Endometrial microvascular endothelial cells (primary cell): ENCODE data around the gene EEA1. TPM values are rescaled to one million over a fixed set of nuclear protein-coding genes. Genes with fewer than 3 reads are reported as not detected.
"Not testable (repeated sequence)": the region's sequence is repeated elsewhere in the genome, so short reads cannot be mapped to it uniquely, and the experiment has no call there.

Source experiments
- in situ Hi-C: cut with HindIII; loops from 2 replicates; pipeline ENCODE4 v1.10.0; 2017; ENCODE audit warnings: low sequenced_read_pairs, low pct_unique_long_range_greater_than_20kb; ENCODE audit errors: inconsistent ontology term
- total RNA-seq: library from RNA; depleted of rRNA; stranded (reverse); fragments of >200 nt; gene quantifications from one replicate; pipeline ENCODE4 v1.2.3, GENCODE V29; 2015; ENCODE audit errors: inconsistent ontology term

EEA1 gene
- total RNA-seq: 14.1 TPM

DNA sequence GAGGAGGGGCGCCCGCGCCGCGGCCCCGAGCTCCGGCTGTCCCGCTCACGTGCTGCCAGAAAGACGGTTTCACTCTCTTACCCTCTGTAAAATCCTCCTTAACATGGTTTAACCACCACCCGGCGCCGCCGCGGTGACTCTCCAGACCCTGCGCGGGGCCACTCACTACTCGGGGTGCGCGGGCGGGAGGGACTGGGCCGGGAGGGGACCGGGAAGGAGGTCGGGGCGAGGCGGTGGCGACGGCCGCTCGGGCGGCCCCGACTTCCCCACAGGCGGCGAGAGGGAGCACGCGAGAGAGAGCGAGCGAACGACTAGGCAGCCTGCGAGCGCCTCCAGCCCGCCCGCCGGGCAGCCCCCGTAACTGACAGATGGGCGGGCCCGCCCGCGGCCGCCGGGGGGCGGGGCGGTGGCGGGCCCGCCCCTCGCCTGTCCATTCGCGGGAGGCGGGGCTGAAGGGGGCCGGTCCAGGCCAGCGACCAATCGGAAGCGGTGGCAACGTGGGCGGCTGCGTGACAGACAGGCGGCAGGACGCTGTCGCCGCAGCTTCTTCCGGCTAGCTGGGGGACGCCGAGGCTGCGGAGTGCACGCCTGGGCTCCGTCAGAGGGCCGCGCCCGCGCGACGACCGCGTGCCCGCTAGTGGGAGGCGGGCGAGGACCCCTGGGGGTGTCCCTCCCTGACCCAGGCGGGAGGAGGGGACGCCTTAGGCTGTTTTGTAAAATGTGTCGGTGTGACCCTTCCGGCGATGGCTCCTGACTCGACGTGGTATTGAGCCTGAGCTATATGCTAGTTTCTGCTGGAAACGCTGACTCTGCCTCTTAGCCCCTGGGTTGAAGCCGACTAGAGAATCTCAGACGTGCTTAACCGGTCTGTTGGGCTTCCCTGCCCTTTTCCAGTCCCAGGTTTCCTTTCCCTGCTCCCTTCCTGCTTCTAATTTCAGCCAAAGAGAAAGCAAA, at the start of gene EEA1:
EEA1 (minus strand) TSS at position 334 of the 954 bp plus-strand sequence; CDS start at position 105, 229 bp downstream.
- in situ Hi-C loops: no loop called here

DNA sequence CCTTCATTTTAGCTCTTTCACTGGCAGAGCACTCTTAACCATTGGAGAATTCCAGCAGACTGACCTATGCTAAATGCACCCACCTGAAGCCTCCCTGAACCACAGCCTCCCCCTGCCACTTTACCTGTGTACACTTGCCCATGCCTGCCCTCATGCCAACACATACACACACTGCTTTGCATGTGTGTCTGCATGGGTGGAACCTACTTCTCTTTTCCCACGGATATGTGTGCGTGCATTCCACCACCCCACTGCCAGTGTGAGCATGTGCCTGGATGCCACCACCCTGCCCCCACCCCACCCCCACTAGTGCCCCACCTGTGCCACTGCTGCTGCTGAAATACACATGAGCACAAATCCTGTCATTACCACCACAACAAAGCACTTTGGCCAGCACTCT, 49.5 kb upstream of the EEA1 start:
- in situ Hi-C loops: no loop called here

DNA sequence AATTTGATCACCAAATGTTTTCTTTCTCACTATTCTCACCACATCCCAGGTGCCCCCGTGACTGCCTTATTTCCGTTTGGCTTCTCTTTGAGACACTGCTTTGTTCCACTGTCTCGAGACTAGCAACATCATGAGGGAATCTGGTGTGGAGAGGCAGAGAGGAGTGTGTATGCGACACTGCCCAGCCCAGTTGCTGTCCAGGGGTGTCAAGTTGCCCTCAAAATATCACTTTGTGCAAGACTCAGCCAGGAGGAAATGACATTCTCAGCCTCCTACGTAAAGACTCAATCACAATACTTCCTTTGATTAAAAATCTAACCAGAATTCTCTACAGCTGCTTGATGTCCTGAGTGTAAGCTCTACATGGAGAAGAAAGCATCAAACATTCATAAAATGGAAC, 48.2 kb upstream of the EEA1 start:
- in situ Hi-C loops: no loop called here

DNA sequence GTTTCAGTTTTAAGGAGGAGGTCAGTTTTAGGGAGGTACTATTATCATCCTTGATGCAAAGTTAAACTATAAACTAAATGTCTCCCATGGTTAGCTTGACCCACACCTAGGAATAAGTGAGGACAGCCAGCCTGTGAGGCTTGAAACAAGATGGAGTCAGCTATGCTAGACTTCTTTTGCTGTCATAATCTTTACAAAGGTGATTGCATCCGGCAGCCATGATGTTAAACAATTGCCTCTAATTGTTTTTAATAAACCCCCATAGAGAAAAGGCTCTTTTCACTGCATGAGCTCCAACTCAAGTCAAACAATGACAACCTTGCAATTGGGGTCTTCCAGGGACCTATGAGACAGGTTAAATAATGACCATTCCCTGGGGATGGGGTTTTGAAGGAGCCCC, 45.7 kb upstream of the EEA1 start:
- in situ Hi-C loops: no loop called here

DNA sequence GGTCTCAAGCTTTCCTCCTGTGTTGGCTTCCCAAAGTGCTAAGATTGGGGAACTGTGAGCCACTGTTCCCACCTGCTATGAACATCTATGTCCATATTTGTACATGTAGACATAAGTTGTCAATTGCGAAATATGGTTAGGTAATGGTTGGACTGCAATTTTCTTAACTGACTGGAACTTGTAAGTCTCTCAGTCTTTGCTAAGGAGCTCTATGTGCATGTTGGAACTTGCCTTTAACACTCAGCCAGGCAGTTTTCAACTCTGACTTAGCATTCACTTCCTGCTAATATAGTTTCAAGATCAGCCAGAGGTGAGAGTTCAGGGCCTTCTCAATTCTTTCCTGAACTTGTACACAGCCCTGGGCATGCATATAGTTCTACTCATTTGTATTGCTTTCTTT, 44.5 kb upstream of the EEA1 start:
- in situ Hi-C loops: no loop called here

DNA sequence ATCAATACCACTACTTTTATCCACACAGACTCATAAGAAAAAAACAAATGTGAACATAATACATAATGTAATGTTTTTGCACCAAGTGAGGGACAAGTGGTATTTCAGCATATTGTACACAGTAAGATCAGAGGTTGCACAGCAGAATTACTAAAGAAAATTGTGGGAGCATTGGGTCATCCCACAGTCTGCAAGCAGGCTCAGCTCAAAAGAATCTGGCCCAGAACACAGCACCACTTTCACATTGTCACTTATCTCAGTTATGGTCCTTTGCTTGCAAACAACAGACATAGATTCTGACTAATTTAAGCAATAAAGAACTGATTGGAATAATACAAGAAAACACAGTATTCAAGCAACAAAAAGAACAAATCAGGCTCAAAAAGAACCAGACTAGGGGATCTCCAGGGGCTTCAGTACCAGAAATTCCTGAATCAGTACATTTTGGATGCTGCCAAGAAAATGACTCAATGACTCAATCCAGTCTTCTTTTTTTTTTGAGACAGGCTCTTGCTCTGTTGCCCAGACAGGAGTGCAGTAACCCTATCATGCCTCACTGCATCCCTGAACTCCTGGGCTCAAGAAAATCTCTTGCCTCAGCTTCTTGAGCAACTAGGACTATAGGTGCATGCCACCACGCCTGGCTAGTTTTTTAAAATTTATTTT, 42.9 kb upstream of the EEA1 start:
- in situ Hi-C loops: no loop called here

DNA sequence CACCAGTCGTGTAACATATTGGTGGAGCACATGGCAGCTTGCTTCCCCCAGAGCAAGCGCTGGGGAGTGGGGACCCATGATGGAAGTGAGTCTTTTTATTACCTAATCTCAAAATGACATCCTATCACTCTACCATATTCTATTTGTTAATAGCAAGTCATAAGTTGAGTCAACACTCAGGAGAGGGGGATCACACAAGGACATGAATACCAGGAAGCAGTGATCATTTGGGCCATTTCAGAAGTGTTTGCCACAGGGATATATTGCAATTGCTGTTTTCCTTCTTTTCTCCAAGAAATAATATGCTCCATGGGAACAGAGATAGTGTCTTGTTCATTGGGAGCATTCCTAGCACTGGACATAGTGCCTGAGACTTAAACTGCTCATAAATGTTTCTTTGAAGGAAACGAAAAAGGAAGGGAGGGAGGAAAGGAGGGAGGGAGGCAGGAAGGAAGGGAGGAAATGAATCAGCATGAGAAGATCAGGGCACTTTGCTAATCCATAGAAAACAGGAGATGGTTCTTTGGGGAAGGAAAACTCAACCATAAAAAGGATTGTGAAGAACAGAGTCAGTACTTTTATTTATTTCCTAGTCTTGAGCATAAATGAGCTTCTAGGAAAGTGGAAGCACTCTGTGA, 39.2 kb upstream of the EEA1 start:
- in situ Hi-C loops: no loop called here

DNA sequence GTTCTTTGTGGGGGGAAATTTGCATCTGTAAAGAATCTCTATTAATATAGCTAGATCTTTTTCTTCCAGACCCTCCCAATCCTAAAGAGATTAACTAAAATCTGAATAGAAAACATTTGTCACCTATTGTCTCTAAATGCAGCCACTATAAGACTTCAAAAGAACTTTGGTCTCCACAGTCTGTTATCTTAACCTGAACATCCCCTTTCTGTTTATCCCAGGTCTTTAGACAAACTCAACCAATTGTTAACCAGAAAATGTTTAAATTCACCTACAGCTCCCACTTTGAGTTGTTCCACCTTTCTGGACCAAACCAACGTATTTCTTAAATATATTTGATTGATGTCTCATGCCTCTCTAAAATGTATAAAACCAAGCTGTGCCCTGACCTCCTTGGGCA, 35.3 kb upstream of the EEA1 start:
- in situ Hi-C loops: not testable (repeated sequence)

DNA sequence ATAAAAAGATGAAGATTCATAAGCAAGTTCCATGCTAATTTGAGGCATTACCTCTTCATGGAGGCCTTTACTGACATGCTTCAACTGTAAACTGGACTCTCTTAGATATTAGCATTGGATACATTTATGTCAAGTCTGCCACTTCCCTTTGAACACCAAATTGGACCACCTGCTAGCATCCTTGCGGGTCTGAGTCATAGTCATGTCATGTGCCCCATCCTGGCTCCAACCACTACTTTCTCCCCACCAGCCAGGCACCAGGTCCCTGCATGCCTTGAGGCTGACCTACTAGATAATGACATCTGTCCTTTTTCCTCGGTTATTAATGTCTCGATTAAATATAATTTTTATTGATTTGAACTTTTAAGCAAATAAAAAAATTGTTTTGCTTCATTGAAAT, 32.9 kb upstream of the EEA1 start:
- in situ Hi-C loops: no loop called here

DNA sequence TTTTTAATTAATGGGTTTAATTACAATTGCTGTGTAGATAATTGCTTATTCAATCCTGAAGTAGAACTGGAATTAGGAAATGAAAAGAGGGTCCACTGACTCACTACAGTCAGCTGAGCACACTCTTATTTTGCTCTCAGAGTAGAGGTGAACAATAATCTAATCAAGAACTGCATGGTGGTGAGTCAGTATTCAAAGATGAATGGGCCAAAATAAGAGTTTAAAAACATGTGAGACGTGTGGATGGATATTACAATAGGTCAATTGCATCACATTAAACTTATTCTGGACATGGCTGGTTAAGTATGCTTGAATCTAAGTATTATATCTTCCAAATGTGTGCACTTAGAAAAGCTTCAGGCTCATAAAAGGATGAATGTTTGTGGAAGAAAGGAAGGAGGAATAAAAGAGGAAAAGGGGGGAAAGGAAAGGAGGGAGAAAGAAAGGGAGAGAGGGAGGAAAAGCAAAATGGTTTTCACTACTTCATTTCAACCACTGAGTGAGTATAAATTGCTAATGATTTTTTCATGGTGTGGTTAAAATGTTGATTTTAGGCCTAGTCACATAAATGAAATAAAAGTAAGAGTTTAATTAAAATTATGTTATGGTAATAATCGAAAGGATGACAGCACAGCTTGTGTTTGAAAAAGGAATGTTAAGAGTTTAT, 27.0 kb upstream of the EEA1 start:
- in situ Hi-C loops: no loop called here

DNA sequence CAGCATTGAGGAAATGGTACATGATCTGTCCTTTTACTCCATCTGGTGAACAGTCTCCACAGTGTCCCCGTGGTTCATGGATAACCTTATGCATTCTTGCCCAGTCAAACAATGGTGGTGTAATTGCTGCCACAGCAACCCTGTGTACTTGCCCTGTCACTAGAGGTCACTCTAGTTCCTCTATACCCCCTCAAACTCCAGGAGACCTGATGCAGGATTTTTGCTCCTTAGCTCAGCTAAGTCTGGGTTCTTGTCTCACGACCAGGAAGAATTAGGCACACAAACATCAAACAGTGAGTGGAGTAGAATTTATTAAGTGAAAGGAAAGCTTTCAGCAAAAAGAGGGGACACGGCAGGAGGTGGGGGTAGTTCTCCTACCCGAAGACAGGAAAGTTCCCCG, 24.7 kb upstream of the EEA1 start:
- in situ Hi-C loops: no loop called here

DNA sequence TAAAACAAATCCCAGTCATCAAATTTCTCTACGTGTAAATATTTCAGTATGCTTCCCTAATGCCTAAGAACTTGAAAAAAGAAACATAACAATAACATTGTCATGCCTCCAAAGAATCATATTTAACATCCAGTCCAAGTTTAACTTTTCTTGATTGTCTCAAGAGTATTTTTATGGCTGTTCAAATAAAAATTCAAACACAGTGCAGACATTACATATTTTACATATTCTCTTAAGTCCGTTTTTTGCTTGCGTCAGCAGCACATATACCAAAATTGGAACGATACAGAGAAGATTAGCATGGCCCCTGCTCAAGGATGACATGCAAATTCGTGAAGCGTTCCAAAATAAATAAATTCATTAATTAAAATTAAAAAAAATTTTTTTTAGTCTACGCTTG, 23.3 kb upstream of the EEA1 start:
- in situ Hi-C loops: no loop called here

DNA sequence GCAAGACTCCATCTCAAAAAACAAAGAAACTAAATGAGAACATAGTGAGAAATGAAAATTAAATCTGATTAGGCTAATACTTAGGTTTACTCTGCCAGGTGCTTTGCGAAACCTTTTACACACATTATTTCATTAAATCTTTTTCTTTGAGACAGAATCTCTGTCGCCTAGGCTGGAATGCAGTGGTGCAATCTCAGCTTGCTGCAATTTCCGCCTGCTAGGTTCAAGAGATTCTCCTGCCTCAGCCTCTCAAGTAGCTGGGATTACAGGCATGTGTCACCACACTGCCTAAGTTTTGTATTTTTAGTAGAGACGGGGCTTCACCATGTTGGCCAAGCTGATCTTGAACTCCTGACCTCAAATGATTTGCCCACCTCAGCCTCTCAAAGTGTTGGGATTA, 21.9 kb upstream of the EEA1 start:
- in situ Hi-C loops: no loop called here

DNA sequence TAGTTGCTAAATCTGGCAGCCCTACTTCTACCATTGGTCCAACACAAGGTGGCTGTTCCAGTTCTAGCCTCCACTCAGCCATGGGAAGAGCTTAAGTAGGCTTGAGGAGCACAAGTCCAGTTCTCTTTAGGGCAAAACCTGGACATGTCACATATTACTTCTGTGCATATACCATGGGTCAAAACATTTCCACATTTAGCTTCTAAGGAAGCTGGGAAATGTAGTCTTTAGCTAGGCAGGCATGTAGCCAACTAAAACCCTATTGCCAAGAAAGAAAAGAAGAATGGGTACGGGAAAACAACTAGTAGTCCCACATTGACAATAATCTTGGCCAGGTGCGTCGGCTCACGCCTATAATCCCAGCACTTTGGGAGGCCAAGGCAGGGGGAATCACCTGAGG, 20.9 kb upstream of the EEA1 start:
- in situ Hi-C loops: no loop called here

DNA sequence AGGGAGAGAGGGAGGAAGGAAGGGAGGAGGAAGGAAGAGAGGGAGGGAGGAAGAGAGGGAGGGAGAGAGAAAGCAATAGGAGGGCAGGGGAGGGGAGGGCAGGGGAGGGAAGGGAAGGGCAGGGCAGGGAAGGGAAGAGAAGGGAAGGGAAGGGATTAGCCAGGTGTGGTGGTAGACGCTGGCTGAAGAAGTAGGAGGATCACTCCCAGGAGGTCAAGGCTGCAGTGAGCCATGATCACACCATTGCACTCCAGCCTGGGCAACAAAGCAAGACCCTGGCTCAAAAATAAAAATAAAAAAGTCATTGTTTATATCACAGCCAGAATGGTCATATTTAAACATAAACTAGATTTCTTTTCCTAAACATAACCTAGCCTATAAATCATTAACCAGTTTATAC, 20.4 kb upstream of the EEA1 start:
- in situ Hi-C loops: no loop called here

DNA sequence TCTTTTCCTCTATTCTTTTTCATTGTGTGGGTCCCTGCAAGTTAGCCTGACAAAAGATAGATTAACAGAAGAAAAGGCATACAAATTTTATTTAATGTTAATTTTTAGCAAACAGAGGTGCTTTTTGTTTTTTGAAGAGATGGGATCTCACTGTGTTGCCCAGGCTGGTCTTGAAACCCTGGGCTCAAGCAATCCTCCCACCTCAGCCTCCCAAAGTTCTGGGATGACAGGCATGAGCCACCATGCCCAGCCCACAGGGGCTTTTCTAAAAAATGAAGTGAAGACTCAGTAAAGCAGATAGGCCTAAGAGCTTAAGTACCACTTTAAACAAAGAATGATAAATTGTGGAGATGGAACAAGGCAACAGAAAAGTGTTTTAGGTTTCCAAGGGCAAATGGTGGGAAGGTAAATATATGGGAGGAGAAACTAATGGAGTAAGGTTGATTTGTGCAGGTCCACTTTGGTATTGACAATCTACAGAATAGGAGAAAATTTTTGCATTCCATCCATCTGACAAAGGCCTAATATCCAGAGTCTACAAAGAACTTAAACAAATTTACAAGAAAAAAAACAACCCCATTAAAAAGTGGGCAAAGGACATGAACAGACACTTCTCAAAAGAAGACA, 18.6 kb upstream of the EEA1 start:
- in situ Hi-C loops: no loop called here

DNA sequence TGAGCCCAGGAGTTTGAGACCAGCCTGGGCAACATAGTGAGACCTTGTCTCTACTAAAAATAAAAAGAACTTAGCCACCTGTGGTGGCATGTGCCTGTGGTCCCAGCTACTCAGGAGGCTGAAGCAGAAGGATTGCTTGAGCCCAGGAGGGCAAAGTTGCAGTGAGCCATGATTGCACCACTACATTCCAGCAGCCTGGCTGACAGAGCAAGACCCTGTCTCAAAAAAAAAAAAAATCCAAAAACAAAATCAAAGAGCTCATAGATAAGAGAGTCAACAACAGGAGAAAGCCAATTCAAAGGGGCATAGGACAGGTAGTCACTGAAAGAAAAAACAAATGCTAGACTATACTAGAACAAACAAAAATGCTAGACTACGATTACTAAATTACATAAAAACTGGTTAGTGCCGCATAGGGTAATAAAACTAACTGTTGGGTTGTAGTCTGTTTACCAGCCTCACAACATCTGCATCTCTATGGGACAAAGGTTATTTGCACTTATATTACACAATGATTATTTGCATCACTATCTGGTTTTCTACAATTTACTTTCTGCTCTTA, 16.6 kb upstream of the EEA1 start:
- in situ Hi-C loops: no loop called here

DNA sequence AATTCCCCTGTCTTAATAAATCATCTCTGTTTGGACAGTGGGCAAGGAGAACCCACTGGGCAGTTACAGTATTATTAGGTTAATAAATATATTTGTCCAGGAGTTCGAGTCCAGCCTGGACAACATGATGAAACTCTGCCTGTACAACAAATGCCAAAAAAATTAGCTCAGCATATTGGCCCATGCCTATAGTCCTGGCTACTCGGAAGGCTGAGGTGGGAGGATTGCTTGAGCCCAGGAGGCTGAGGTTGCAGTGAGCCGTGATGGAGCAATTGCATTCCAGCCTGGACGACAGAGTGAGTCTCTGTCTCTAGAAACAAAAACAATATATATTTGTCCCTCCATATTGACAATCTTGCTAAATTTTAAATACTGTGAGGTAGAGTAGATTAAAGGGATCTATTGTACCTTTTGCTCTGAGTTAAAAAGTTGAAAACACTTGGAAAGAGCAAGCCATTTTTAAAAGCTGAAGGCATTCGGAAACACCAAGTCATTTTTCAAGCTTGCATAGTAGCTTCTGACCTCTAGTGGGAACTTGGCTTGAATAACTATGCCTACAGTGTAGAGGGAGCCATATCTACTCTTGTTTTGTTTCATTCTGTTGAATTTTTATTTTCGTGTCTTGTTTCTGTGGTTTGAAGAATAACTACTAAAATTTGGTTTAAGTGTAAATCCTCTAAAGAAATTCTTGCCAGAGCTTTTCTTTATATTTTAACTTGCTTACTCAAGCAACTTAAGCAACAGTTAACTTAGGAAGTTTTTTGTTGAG, 14.6 kb upstream of the EEA1 start:
- in situ Hi-C loops: no loop called here
